Trophoblast cell (in vitro differentiated cells and primary cell): Measurements from ENCODE around the gene KLF14.

Source experiments
- DNase-seq, 2 donors: peaks; one replicate each; pipeline ENCODE4 v3.0.0-alpha.2; 2016
- H2AFZ ChIP-seq: 2 replicates; pipeline ENCODE4 v1.6.1; 2013; ENCODE audit warnings: low read length, moderate library complexity, mild to moderate bottlenecking; ENCODE audit not compliant: insufficient read depth, poor library complexity
- H2AK5ac ChIP-seq: 2 replicates; pipeline ENCODE4 v1.6.1; 2013; ENCODE audit warnings: mild to moderate bottlenecking, low read length
- H2BK120ac ChIP-seq: 2 replicates; pipeline ENCODE4 v1.6.1; 2013; ENCODE audit warnings: low read length, mild to moderate bottlenecking, moderate library complexity; ENCODE audit not compliant: insufficient read depth, poor library complexity
- H2BK12ac ChIP-seq: 2 replicates; pipeline ENCODE4 v1.6.1; 2013; ENCODE audit warnings: mild to moderate bottlenecking, low read length, moderate library complexity
- H2BK5ac ChIP-seq: 2 replicates; pipeline ENCODE4 v1.6.1; 2013; ENCODE audit warnings: low read length, low read depth, moderate library complexity, mild to moderate bottlenecking; ENCODE audit not compliant: poor library complexity
- H3K14ac ChIP-seq: 2 replicates; pipeline ENCODE4 v1.6.1; 2013; ENCODE audit warnings: mild to moderate bottlenecking, low read length
- H3K18ac ChIP-seq: 2 replicates; pipeline ENCODE4 v1.6.1; 2013; ENCODE audit warnings: mild to moderate bottlenecking, low read length
- H3K23ac ChIP-seq: 2 replicates; pipeline ENCODE4 v1.6.1; 2013; ENCODE audit warnings: low read length
- H3K27ac ChIP-seq: 2 replicates; pipeline ENCODE4 v1.5.1; 2013; ENCODE audit warnings: low read depth, mild to moderate bottlenecking, inconsistent platforms, low read length, moderate library complexity
- H3K27me3 ChIP-seq: 2 replicates; pipeline ENCODE4 v1.6.1; 2013; ENCODE audit warnings: inconsistent platforms, mild to moderate bottlenecking, low read length, moderate library complexity; ENCODE audit not compliant: insufficient read depth
- H3K36me3 ChIP-seq, 2 experiments: 1 replicate in 1 of 2; 2 replicates in 1 of 2; pipeline ENCODE4 v1.6.1; 2013; ENCODE audit warnings: low read length in 2 of 2, mild to moderate bottlenecking in 2 of 2, moderate library complexity in 1 of 2; ENCODE audit not compliant: insufficient read depth in 2 of 2, control insufficient read depth in 1 of 2
- H3K4ac ChIP-seq: 2 replicates; pipeline ENCODE4 v1.6.1; 2013; ENCODE audit warnings: low read depth, mild to moderate bottlenecking, low read length, moderate library complexity
- H3K4me1 ChIP-seq, 2 experiments: 1 replicate in 1 of 2; 2 replicates in 1 of 2; pipeline ENCODE4 v1.6.1; 2013; ENCODE audit warnings: low read length in 2 of 2, mild to moderate bottlenecking in 2 of 2, moderate library complexity in 1 of 2; ENCODE audit not compliant: insufficient read depth in 2 of 2, control insufficient read depth in 1 of 2
- H3K4me2 ChIP-seq: 2 replicates; pipeline ENCODE4 v1.6.1; 2013; ENCODE audit warnings: inconsistent platforms, mild to moderate bottlenecking, low read length, moderate library complexity
- H3K4me3 ChIP-seq: 2 replicates; pipeline ENCODE4 v1.5.1; 2013; ENCODE audit warnings: mild to moderate bottlenecking, low read depth, low read length, inconsistent platforms
- H3K79me1 ChIP-seq: one replicate; pipeline ENCODE4 v1.6.1; 2013; ENCODE audit warnings: low read length
- H3K79me2 ChIP-seq: 2 replicates; pipeline ENCODE4 v1.6.1; 2013; ENCODE audit warnings: low read length, mild to moderate bottlenecking; ENCODE audit not compliant: control insufficient read depth, insufficient read depth, poor library complexity
- H3K9ac ChIP-seq: 2 replicates; pipeline ENCODE4 v1.6.1; 2013; ENCODE audit warnings: mild to moderate bottlenecking, low read length
- H3K9me3 ChIP-seq: 2 replicates; pipeline ENCODE4 v1.6.1; 2013; ENCODE audit warnings: low read depth, mild to moderate bottlenecking, control low read depth, inconsistent platforms, low read length; ENCODE audit not compliant: insufficient read depth
- H4K12ac ChIP-seq: 2 replicates; pipeline ENCODE4 v1.6.1; 2013; ENCODE audit warnings: low read depth, mild to moderate bottlenecking, low read length, moderate library complexity
- H4K8ac ChIP-seq: 2 replicates; pipeline ENCODE4 v1.6.1; 2013; ENCODE audit warnings: low read depth, mild to moderate bottlenecking, low read length, moderate library complexity
- H4K91ac ChIP-seq: one replicate; pipeline ENCODE4 v1.6.1; 2013; ENCODE audit warnings: low read depth, mild to moderate bottlenecking, low read length, moderate library complexity
- WGBS: extraction: QIAGEN DNeasy Blood & Tissue Kit; methylation state at CpG from one replicate; pipeline ENCODE4 v1.1.7; 2013; ENCODE audit warnings: missing lambda C conversion rate; ENCODE audit not compliant: insufficient read length, insufficient coverage; ENCODE audit errors: extremely low coverage; 5-methylcytosine and 5-hydroxymethylcytosine counted together

KLF14 gene

GRCh38 chr7:130723784-130724183 lies 10.2 kb downstream of the KLF14 start:
- Histone ChIP-seq H3K4me3 (no peak overlapping the region), H3K4ac (no peak overlapping the region), H2BK5ac (no peak overlapping the region), H2BK12ac (no peak overlapping the region), H3K27ac (no peak overlapping the region), H3K36me3 (no peaks in the 10 kb centered on the region), H4K91ac (no peak overlapping the region), H3K18ac (no peak overlapping the region), H3K4me1 (no peaks in the 10 kb centered on the region), H2AK5ac (no peak overlapping the region), H3K27me3 (no peaks in the 10 kb centered on the region), H3K79me2 (no peaks in the 10 kb centered on the region), H3K9ac (no peak overlapping the region), H2BK120ac (no peak overlapping the region), H3K14ac (no peak overlapping the region), H3K23ac (no peak overlapping the region), H3K4me2 (no peak overlapping the region), H4K12ac (no peak overlapping the region), H2AFZ (no peak overlapping the region), H3K9me3 (no peaks in the 10 kb centered on the region), H3K79me1 (no peaks in the 10 kb centered on the region), H4K8ac (no peak overlapping the region)
- no CpG with 5 or more reads among the region's 4 CpGs for WGBS
- DNase-seq, result no peak

DNA sequence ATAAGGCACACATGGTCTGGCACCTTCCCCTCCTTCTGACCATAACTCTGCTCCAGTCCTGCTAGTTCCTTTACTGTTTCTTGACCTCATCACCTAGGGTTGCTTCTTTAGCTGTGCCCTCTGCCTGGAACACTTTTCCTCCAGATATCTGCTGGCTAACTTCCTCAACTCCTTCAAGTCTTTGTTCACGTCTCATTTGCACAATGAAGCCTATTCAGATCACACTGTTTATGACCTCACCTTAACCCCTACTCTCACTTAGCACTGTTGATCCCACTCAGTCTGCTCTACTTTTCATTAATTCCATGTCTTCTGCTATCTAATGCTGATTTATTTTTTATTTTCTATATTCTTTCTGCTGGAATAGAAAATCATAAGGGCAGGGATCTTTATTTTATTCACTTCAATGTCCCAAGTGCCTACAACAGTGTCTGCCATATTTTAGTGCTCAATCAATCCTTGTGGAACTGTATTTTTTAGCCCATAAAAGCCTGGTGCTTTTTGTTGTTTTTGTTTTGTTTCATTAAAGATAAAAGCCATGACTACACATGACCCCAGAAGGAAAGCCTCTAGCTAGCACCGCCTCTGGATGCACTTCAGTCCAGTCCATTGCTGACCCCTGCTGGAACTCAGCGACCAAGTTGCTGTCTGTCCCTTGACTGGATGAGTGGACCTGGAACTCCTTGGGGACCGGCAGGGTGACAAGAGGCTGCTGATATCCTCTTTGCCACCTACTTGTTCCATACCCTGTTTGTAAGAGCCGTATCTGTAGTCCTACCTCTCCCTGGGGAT lies 12.3 kb downstream of the KLF14 start:
- H2AK5ac ChIP-seq, result no peak overlapping the region
- no peaks in the 10 kb centered on the region for H3K9me3 ChIP-seq
- H3K27ac ChIP-seq, result no peak overlapping the region
- peak overlapping the region; percentile 54 for H2AFZ ChIP-seq
- no peak overlapping the region for H4K12ac ChIP-seq
- no peak overlapping the region for H4K8ac ChIP-seq
- H3K18ac ChIP-seq, result no peak overlapping the region
- WGBS, result no CpG with 5 or more reads among the region's 5 CpGs
- no peak overlapping the region for H3K4me2 ChIP-seq
- H3K9ac ChIP-seq, result no peak overlapping the region
- H3K23ac ChIP-seq, result no peak overlapping the region
- H4K91ac ChIP-seq, result no peak overlapping the region
- H3K36me3 ChIP-seq, result no peaks in the 10 kb centered on the region
- no peak overlapping the region for H3K4me3 ChIP-seq
- no peak overlapping the region for H2BK120ac ChIP-seq
- H3K14ac ChIP-seq, result no peak overlapping the region
- H2BK5ac ChIP-seq, result no peak overlapping the region
- no peaks in the 10 kb centered on the region for H3K79me1 ChIP-seq
- H2BK12ac ChIP-seq, result peak overlapping the region; percentile 94
- H3K27me3 ChIP-seq, result no peaks in the 10 kb centered on the region
- peak; percentile 81 to 90 for DNase-seq
- H3K79me2 ChIP-seq, result no peaks in the 10 kb centered on the region
- no peaks in the 10 kb centered on the region for H3K4me1 ChIP-seq
- H3K4ac ChIP-seq, result no peak overlapping the region

- no peak overlapping the region for H3K27ac ChIP-seq
- no peak overlapping the region for H4K12ac ChIP-seq
- H3K4ac ChIP-seq, result no peak overlapping the region
- no peak overlapping the region for H3K18ac ChIP-seq
- no peak overlapping the region for H3K4me2 ChIP-seq
- no peaks in the 10 kb centered on the region for H3K79me2 ChIP-seq
- H3K14ac ChIP-seq, result no peak overlapping the region
- H2AK5ac ChIP-seq, result no peak overlapping the region
- no peak overlapping the region for H3K4me3 ChIP-seq
- DNase-seq, result no peak
- H4K91ac ChIP-seq, result no peak overlapping the region
- H3K9ac ChIP-seq, result no peak overlapping the region
- WGBS, result no CpG with 5 or more reads among the region's 2 CpGs
- no peak overlapping the region for H2AFZ ChIP-seq
- no peaks in the 10 kb centered on the region for H3K79me1 ChIP-seq
- no peaks in the 10 kb centered on the region for H3K36me3 ChIP-seq
- H3K4me1 ChIP-seq, result no peaks in the 10 kb centered on the region
- H4K8ac ChIP-seq, result no peak overlapping the region
- H3K23ac ChIP-seq, result no peak overlapping the region
- H3K27me3 ChIP-seq, result no peaks in the 10 kb centered on the region
- no peak overlapping the region for H2BK5ac ChIP-seq
- no peak overlapping the region for H2BK12ac ChIP-seq
- no peaks in the 10 kb centered on the region for H3K9me3 ChIP-seq
- no peak overlapping the region for H2BK120ac ChIP-seq
Measured at GRCh38 chr7:130719541-130719940, 14.5 kb downstream of the KLF14 start.

- no peaks in the 10 kb centered on the region for H3K9me3 ChIP-seq
- H4K91ac ChIP-seq, result no peak overlapping the region
- no peak overlapping the region for H2AFZ ChIP-seq
- H3K18ac ChIP-seq, result no peak overlapping the region
- no peaks in the 10 kb centered on the region for H3K36me3 ChIP-seq
- DNase-seq, result no peak
- H2BK5ac ChIP-seq, result no peak overlapping the region
- H3K27me3 ChIP-seq, result no peaks in the 10 kb centered on the region
- H3K79me1 ChIP-seq, result no peaks in the 10 kb centered on the region
- no peak overlapping the region for H3K27ac ChIP-seq
- WGBS, result no CpG with 5 or more reads among the region's 3 CpGs
- no peaks in the 10 kb centered on the region for H3K79me2 ChIP-seq
- H3K4me2 ChIP-seq, result no peak overlapping the region
- no peaks in the 10 kb centered on the region for H3K4me1 ChIP-seq
- H2BK120ac ChIP-seq, result no peak overlapping the region
- H3K23ac ChIP-seq, result no peak overlapping the region
- no peak overlapping the region for H3K4ac ChIP-seq
- no peak overlapping the region for H3K4me3 ChIP-seq
- H4K12ac ChIP-seq, result no peak overlapping the region
- no peak overlapping the region for H3K9ac ChIP-seq
- H2AK5ac ChIP-seq, result no peak overlapping the region
- H3K14ac ChIP-seq, result no peak overlapping the region
- no peak overlapping the region for H2BK12ac ChIP-seq
- no peak overlapping the region for H4K8ac ChIP-seq
Measured at GRCh38 chr7:130712416-130712815, 21.6 kb downstream of the KLF14 start.
